Activated CD8-positive, alpha-beta memory T cell treated with anti-CD3 and anti-CD28 coated beads for 4 hours (primary cell): ENCODE measurements around the gene THBS3.
"Not testable (repeated sequence)": the region's sequence is repeated elsewhere in the genome, so short reads cannot be mapped to it uniquely, and the experiment has no call there.

ENCODE experiments used
- DNase-seq, 2 donors: peaks; one replicate each; pipeline ENCODE4 v3.0.0-alpha.2; 2020; ENCODE audit warnings: low read depth in 2 of 2

THBS3 gene

GRCh38 chr1:155235375-155235774, 27.7 kb upstream of the THBS3 start:
- not testable (repeated sequence) for DNase-seq

GRCh38 chr1:155233502-155233901, 25.8 kb upstream of the THBS3 start:
- DNase-seq: not testable (repeated sequence)

GRCh38 chr1:155232001-155232978, 24.6 kb upstream of the THBS3 start:
- not testable (repeated sequence) for DNase-seq

- not testable (repeated sequence) for DNase-seq
Measured at GRCh38 chr1:155231302-155231701, 23.6 kb upstream of the THBS3 start.

- DNase-seq: no peak
Measured at GRCh38 chr1:155228096-155228427, 20.4 kb upstream of the THBS3 start.

GRCh38 chr1:155227261-155228095, 19.8 kb upstream of the THBS3 start:
- peak; percentile 97 to 100 for DNase-seq

- DNase-seq: no peak
Measured at GRCh38 chr1:155226910-155227260, 19.2 kb upstream of the THBS3 start.

- DNase-seq: peak; percentile 66 to 85
Measured at GRCh38 chr1:155226188-155226909, 18.7 kb upstream of the THBS3 start.

- not testable (repeated sequence) for DNase-seq
Measured at GRCh38 chr1:155225404-155225759, 17.7 kb upstream of the THBS3 start.

GRCh38 chr1:155223047-155223446, 15.3 kb upstream of the THBS3 start:
- DNase-seq: no peak

- DNase-seq: not testable (repeated sequence)
Measured at GRCh38 chr1:155220211-155220965, 12.7 kb upstream of the THBS3 start.

- no peak for DNase-seq
Measured at GRCh38 chr1:155219592-155220031, 11.9 kb upstream of the THBS3 start.

- no peak for DNase-seq
Measured at GRCh38 chr1:155218854-155219591, 11.3 kb upstream of the THBS3 start.

- DNase-seq: not testable (repeated sequence)
Measured at GRCh38 chr1:155214702-155215101, 7.0 kb upstream of the THBS3 start.

GRCh38 chr1:155212051-155212440, 4.3 kb upstream of the THBS3 start:
- not testable (repeated sequence) for DNase-seq

- DNase-seq: not testable (repeated sequence)
Measured at GRCh38 chr1:155211381-155212050, 3.8 kb upstream of the THBS3 start.

- no peak for DNase-seq
Measured at GRCh38 chr1:155210314-155211104, 2.8 kb upstream of the THBS3 start.

- no peak for DNase-seq
Measured at GRCh38 chr1:155209312-155209721, 1.6 kb upstream of the THBS3 start.
